Upper lobe of left lung (tissue), 6 donors: Measurements from ENCODE around the gene ZNF611. TPM values are rescaled to one million over a fixed set of nuclear protein-coding genes. Genes with fewer than 3 reads are reported as not detected.
"Not testable (repeated sequence)": the region's sequence is repeated elsewhere in the genome, so short reads cannot be mapped to it uniquely, and the experiment has no call there.

Experiments
- ATAC-seq, 2 donors: fragments of 200-7000 bp; cut with Tn5 transposase; one replicate each; pipeline ENCODE4 v1.9.1; 2022; ENCODE audit warnings: mild to moderate bottlenecking in 2 of 2, moderate library complexity in 2 of 2; ENCODE audit not compliant: low FRiP score in 2 of 2
- DNase-seq, 2 donors: peaks; one replicate each; pipeline ENCODE4 v3.0.0-alpha.2; 2019 to 2020
- H3K27ac ChIP-seq, 4 donors: fragments of 200-600 bp; sonication (generic); one replicate each; pipeline ENCODE4 v1.5.1; 2016 to 2019
- H3K27me3 ChIP-seq, 4 donors: fragments of 200-600 bp; sonication (generic); one replicate each; pipeline ENCODE4 v1.5.1; 2017 to 2019
- H3K36me3 ChIP-seq, 4 donors: fragments of 200-600 bp; sonication (generic); one replicate each; pipeline ENCODE4 v1.5.1; 2016 to 2019
- H3K4me1 ChIP-seq, 4 donors: fragments of 200-600 bp; sonication (generic); one replicate each; pipeline ENCODE4 v1.5.1; 2018 to 2019
- H3K4me3 ChIP-seq, 4 donors: fragments of 200-600 bp; sonication (generic); one replicate each; pipeline ENCODE4 v1.5.1; 2017 to 2019; ENCODE audit warnings: mild to moderate bottlenecking in 2 of 4, moderate library complexity in 1 of 4
- H3K9me3 ChIP-seq, 4 donors: fragments of 200-600 bp; sonication (generic); one replicate each; pipeline ENCODE4 v1.5.1; 2018 to 2019
- EP300 ChIP-seq, 4 donors: sonication (generic); formaldehyde crosslinking; IDR thresholded peaks; one replicate each; pipeline ENCODE4 v1.5.1; 2017; ENCODE audit warnings: antibody characterized with exemption in 4 of 4, control low read depth in 2 of 4
- POLR2A ChIP-seq, 4 donors: fragments of 450-650 bp; IDR thresholded peaks; one replicate each; pipeline ENCODE4 v1.5.1; 2016 to 2017; ENCODE audit warnings: antibody characterized with exemption in 4 of 4, mild to moderate bottlenecking in 2 of 4
- POLR2AphosphoS5 ChIP-seq, 2 donors: sonication (generic); formaldehyde crosslinking; IDR thresholded peaks; one replicate each; pipeline ENCODE4 v1.5.1; 2017; ENCODE audit warnings: antibody characterized with exemption in 2 of 2
- WGBS, 2 donors: methylation state at CpG; one replicate each; pipeline ENCODE4 v1.1.5; 2017 to 2018; 5-methylcytosine and 5-hydroxymethylcytosine counted together
- total RNA-seq, 6 donors: library from RNA; depleted of rRNA in 4 of 6; stranded (reverse); fragments of >200 nt in 4 of 6; gene quantifications; one replicate each; pipeline versions ENCODE4 v1.1.0 to v1.2.1, GENCODE V29; 2016 to 2021
- TF ChIP-seq, protein P1 (sequence below), 6 experiments: fragments of 450-650 bp in 4 of 6; fragments of 200-600 bp in 2 of 6; sonication (generic) in 2 of 6; IDR thresholded peaks; one replicate each; pipeline ENCODE4 v1.5.1; 2016 to 2019; ENCODE audit warnings: antibody characterized with exemption in 6 of 6
- donor health status: DM: no; HTN: no; CAD: no; lungs with moderate emphysema.
- donor health status: DM: no; HTN: yes; CAD: no; lungs with severe emphysema.

The ZNF611 gene
- total RNA-seq, 6 donors from 2014 or later = 9.0 to 44.0 (median 20.1) TPM

DNA sequence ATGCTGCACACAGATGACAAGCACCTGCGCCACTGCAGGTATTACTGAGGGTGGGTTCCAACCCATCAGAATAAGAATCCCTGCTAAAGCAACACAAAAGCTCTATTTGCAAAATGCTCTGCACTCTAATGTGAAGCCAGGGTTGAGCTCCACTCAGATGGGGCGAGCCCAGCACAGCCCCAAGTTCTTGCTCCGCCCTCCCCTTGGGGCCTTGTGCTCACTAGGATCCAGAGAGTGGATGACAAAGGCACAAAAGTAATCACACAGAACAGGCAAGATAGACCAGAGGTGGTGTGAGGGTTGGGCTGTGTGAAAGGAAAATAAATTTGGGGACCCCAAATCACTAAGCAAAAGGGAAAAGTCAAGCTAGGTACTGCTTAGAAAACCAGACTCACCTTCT is 8.2 kb upstream of the ZNF611 start:
- TF ChIP-seq POLR2A (IDR thresholded peaks at IDR 0.05) = no peak
- no peak for TF ChIP-seq POLR2AphosphoS5 (IDR thresholded peaks at IDR 0.05)
- TF ChIP-seq EP300 (IDR thresholded peaks at IDR 0.05) = no peak
- TF ChIP-seq, protein P1, sequence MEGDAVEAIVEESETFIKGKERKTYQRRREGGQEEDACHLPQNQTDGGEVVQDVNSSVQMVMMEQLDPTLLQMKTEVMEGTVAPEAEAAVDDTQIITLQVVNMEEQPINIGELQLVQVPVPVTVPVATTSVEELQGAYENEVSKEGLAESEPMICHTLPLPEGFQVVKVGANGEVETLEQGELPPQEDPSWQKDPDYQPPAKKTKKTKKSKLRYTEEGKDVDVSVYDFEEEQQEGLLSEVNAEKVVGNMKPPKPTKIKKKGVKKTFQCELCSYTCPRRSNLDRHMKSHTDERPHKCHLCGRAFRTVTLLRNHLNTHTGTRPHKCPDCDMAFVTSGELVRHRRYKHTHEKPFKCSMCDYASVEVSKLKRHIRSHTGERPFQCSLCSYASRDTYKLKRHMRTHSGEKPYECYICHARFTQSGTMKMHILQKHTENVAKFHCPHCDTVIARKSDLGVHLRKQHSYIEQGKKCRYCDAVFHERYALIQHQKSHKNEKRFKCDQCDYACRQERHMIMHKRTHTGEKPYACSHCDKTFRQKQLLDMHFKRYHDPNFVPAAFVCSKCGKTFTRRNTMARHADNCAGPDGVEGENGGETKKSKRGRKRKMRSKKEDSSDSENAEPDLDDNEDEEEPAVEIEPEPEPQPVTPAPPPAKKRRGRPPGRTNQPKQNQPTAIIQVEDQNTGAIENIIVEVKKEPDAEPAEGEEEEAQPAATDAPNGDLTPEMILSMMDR (IDR thresholded peaks at IDR 0.05) = no peak
- DNase-seq = no peak
- 92 to 95% methylated on average over 3 of the region's 3 CpGs for whole genome bisulfite sequencing, 2 donors
- Histone ChIP-seq H3K9me3 (no peaks in the 10 kb centered on the region), H3K36me3 (no peaks in the 10 kb centered on the region), H3K27me3 (no peaks in the 10 kb centered on the region), H3K4me1 (no peaks in the 10 kb centered on the region), H3K4me3 (no peak overlapping the region), H3K27ac (no peak overlapping the region)
- ATAC-seq = no peak

DNA sequence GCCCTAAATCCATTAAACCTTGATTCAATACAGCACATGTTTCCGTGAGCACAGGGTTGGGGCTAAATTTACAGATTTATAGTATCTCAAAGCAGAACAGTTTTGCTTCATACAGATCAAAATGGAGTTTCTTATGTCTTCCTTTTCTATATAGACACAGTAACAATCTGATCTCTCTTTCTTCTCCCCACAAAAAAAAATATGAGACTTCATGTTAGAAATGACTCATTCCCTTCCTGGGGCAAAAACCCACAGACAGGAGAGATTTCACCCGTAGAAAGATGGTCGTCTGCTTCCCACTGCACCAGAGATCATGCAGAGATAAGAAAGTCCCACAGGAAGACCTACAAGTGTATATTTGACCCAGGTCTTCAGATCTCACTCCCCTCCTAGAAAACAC is 7.7 kb upstream of the ZNF611 start:
- H3K4me1 ChIP-seq = no peaks in the 10 kb centered on the region
- H3K27ac ChIP-seq = no peak overlapping the region
- ATAC-seq (no peak), DNase-seq (no peak)
- H3K36me3 ChIP-seq = no peaks in the 10 kb centered on the region
- H3K4me3 ChIP-seq = no peak overlapping the region
- TF ChIP-seq POLR2A (IDR thresholded peaks at IDR 0.05) (no peak), EP300 (IDR thresholded peaks at IDR 0.05) (no peak), POLR2AphosphoS5 (IDR thresholded peaks at IDR 0.05) (no peak)
- TF ChIP-seq, protein P1 (IDR thresholded peaks at IDR 0.05) = no peak
- no peaks in the 10 kb centered on the region for H3K9me3 ChIP-seq
- 53 to 65% methylated on average over 3 of the region's 3 CpGs for WGBS, 2 donors
- H3K27me3 ChIP-seq = no peaks in the 10 kb centered on the region

DNA sequence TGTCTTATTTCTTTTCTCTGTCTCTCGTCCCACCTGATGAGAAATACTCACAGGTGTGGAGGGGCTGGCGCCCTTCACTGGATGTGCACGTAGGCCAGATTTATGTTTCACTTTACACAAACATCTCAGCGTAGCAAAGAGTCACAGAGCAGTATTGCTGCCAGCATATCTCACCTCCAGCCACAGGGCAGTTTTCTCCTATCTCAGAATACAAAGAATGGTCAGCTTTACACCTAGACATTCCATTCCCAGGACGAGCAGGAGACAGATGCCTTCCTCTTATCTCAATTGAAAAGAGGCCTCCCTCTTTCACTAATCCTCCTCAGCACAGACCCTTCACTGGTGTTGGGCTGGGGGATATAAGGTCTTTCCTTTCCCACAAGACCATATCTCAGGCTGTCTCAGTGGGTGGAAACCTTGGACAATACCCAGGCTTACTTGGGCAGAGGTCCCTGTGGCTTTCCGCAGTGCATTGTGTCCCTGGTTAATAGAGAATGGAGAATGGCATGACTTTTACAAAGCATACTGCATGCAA is 7.2 kb upstream of the ZNF611 start:
- Histone ChIP-seq H3K9me3 (no peaks in the 10 kb centered on the region), H3K27me3 (no peaks in the 10 kb centered on the region), H3K36me3 (no peaks in the 10 kb centered on the region), H3K27ac (no peak overlapping the region), H3K4me1 (no peaks in the 10 kb centered on the region), H3K4me3 (no peak overlapping the region)
- DNase-seq = no peak
- TF ChIP-seq, protein P1 (IDR thresholded peaks at IDR 0.05) = no peak
- TF ChIP-seq EP300 (IDR thresholded peaks at IDR 0.05) (no peak), POLR2A (IDR thresholded peaks at IDR 0.05) (no peak), POLR2AphosphoS5 (IDR thresholded peaks at IDR 0.05) (no peak)
- no peak for ATAC-seq
- WGBS, 2 donors = 70 to 79% methylated on average over 6 of the region's 6 CpGs

DNA sequence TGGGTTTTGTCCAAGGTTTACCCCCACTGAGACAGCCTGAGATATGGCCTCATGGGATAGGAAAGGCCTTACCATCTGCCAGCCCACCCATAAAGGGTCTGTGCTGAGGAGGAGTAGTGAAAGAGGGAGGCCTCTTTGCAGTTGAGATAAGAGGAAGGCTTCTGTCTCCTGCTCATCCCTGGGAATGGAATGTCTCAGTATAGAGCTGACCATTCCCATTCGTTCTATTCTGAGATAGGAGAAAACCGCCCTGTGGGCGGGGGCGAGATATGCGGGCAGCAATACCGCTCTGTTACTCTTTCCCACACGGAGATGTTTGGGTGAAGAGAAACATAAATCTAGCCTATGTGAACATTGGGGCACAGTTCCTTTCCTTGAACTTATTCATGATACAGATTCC is 6.5 kb upstream of the ZNF611 start:
- not testable (repeated sequence) for ATAC-seq, H3K27me3 ChIP-seq, H3K36me3 ChIP-seq, H3K4me1 ChIP-seq, H3K9me3 ChIP-seq, DNase-seq, H3K27ac ChIP-seq, H3K4me3 ChIP-seq
- 85 to 86% methylated on average over 7 of the region's 7 CpGs for WGBS, 2 donors

DNA sequence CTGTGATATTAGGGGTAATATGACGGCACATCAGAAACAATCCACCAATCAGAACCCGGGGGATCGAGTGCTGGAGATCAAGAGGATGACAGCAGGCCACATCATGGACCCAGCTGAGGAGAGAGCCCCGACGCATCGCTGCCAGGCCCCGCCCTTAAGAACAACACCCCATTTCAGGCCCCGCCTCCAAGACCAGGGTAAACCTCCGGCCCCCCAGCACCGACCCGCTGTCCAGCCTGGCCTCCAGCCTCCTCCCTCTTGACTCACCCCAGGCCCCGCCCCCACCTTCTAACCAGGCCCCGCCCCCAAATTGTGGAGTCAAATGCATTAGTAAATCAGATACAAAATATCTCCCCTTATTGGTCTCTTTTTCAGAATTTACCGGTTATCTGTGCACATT is 4.7 kb upstream of the ZNF611 start:
- 92 to 94% methylated on average over 14 of the region's 14 CpGs for WGBS, 2 donors
- H3K36me3 ChIP-seq = no peaks in the 10 kb centered on the region
- H3K27ac ChIP-seq = no peak overlapping the region
- H3K9me3 ChIP-seq = no peaks in the 10 kb centered on the region
- DNase-seq (peak in 1 of 2 donors; percentile 33), ATAC-seq (no peak)
- peaks cover 0 to 14% (median 10%) of the 10 kb centered on the region in 4 donors for H3K4me1 ChIP-seq
- no peak overlapping the region for H3K4me3 ChIP-seq
- no peak for TF ChIP-seq POLR2AphosphoS5 (IDR thresholded peaks at IDR 0.05)
- no peak for TF ChIP-seq POLR2A (IDR thresholded peaks at IDR 0.05)
- TF ChIP-seq EP300 (IDR thresholded peaks at IDR 0.05) = no peak
- TF ChIP-seq, protein P1 (IDR thresholded peaks at IDR 0.05) = no peak
- no peaks in the 10 kb centered on the region for H3K27me3 ChIP-seq
